ENCODE results near the gene PXDN.

DNA sequence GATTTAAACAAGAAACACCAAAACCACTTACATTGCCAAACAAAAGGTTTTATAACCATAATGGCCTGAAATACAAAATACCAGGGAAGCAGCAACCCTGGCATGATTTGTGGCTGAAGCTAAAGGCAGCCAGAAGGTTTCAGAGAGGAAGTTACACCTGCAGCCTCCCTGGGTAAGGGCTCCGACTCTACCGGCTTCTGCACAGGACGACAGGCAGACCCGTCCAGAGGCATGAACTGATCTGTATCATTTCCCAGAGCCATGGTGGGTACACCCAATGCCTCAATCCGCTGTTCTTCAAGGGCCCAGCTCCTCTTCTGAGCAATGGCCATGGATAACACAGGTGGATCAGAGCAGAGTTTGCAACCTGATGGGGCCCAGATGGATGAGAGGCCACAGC is 71.6 kb downstream of the PXDN start:
- TF ChIP-seq, protein P1, sequence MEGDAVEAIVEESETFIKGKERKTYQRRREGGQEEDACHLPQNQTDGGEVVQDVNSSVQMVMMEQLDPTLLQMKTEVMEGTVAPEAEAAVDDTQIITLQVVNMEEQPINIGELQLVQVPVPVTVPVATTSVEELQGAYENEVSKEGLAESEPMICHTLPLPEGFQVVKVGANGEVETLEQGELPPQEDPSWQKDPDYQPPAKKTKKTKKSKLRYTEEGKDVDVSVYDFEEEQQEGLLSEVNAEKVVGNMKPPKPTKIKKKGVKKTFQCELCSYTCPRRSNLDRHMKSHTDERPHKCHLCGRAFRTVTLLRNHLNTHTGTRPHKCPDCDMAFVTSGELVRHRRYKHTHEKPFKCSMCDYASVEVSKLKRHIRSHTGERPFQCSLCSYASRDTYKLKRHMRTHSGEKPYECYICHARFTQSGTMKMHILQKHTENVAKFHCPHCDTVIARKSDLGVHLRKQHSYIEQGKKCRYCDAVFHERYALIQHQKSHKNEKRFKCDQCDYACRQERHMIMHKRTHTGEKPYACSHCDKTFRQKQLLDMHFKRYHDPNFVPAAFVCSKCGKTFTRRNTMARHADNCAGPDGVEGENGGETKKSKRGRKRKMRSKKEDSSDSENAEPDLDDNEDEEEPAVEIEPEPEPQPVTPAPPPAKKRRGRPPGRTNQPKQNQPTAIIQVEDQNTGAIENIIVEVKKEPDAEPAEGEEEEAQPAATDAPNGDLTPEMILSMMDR (IDR thresholded peaks at IDR 0.05), result no peak
- TF ChIP-seq POLR2A (IDR thresholded peaks at IDR 0.05), result no peak
